ENCODE results near the gene PLEKHH1.

Gene PLEKHH1

DNA sequence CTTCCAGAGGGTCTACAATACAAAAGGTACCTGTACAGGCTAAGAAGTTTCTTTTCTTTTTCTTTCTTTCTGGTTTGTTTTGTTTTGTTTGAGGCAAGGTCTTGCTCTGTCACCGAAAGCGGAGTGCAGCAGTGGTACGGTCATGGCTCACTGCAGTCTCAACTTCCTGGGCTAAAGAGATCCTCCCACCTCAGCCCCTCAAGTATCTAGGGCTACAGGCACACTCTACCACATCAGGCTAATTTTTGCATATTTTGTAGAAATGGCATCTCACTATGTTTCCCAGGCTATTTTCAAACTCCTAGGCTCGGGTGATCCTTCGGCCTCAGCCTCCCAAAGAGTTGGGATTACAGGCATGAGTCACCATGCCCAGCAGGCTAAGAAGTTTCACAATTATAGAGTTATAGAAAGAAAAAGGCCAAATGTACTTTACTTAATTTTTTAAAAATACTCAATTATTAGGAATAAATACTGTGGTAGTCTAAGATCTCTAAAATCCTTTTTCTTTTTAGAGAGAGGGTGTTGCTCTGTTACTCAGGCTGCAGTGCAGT is 70.0 kb downstream of the PLEKHH1 start:
- no peak overlapping the region for H3K27ac ChIP-seq (ENCODE audit: low read length)
- no peaks in the 10 kb centered on the region for H3K36me3 ChIP-seq (replicated peaks; ENCODE audit: low read depth, low read length)
- no peaks in the 10 kb centered on the region for H4K20me1 ChIP-seq (ENCODE audit: insufficient read depth, low read length)
- H3K79me2 ChIP-seq (ENCODE audit: low read length): peaks cover 13% of the 10 kb centered on the region
- H3K4me1 ChIP-seq (ENCODE audit: low read length): peaks cover 22% of the 10 kb centered on the region
- TF ChIP-seq EZH2phosphoT487 (IDR thresholded peaks at IDR 0.05; ENCODE audit: low read depth): no peak
- TF ChIP-seq, protein P1, sequence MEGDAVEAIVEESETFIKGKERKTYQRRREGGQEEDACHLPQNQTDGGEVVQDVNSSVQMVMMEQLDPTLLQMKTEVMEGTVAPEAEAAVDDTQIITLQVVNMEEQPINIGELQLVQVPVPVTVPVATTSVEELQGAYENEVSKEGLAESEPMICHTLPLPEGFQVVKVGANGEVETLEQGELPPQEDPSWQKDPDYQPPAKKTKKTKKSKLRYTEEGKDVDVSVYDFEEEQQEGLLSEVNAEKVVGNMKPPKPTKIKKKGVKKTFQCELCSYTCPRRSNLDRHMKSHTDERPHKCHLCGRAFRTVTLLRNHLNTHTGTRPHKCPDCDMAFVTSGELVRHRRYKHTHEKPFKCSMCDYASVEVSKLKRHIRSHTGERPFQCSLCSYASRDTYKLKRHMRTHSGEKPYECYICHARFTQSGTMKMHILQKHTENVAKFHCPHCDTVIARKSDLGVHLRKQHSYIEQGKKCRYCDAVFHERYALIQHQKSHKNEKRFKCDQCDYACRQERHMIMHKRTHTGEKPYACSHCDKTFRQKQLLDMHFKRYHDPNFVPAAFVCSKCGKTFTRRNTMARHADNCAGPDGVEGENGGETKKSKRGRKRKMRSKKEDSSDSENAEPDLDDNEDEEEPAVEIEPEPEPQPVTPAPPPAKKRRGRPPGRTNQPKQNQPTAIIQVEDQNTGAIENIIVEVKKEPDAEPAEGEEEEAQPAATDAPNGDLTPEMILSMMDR (IDR thresholded peaks at IDR 0.05; ENCODE audit: low read depth, low read length): no peak
- H3K4me3 ChIP-seq (ENCODE audit: low read length): no peak overlapping the region
- no peak overlapping the region for H3K9ac ChIP-seq (ENCODE audit: low read length)
- peak overlapping the region; percentile 10 for H3K4me2 ChIP-seq (ENCODE audit: low read length)
- no peak overlapping the region for H2AFZ ChIP-seq (ENCODE audit: low read depth, low read length)
- no peaks in the 10 kb centered on the region for H3K9me3 ChIP-seq (ENCODE audit: insufficient read depth, low read length)
- no peaks in the 10 kb centered on the region for H3K27me3 ChIP-seq (ENCODE audit: low read depth, low read length)

GRCh38 chr14:67607646-67608045 is 74.6 kb downstream of the PLEKHH1 start:
- TF ChIP-seq EZH2phosphoT487 (IDR thresholded peaks at IDR 0.05; ENCODE audit: low read depth): no peak
- TF ChIP-seq, protein P1 (IDR thresholded peaks at IDR 0.05; ENCODE audit: low read depth, low read length): no peak
- Histone ChIP-seq H3K27ac (ENCODE audit: low read length) (no peak overlapping the region), H3K4me3 (ENCODE audit: low read length) (no peak overlapping the region), H3K79me2 (ENCODE audit: low read length) (no peaks in the 10 kb centered on the region), H3K4me1 (ENCODE audit: low read length) (peaks cover 3% of the 10 kb centered on the region; the same call in 1 of the 2 replicates), H4K20me1 (ENCODE audit: insufficient read depth, low read length) (no peaks in the 10 kb centered on the region), H3K9me3 (ENCODE audit: insufficient read depth, low read length) (no peaks in the 10 kb centered on the region), H3K27me3 (ENCODE audit: low read depth, low read length) (no peaks in the 10 kb centered on the region), H2AFZ (ENCODE audit: low read depth, low read length) (no peak overlapping the region), H3K4me2 (ENCODE audit: low read length) (no peak overlapping the region), H3K9ac (ENCODE audit: low read length) (no peak overlapping the region), H3K36me3 (replicated peaks; ENCODE audit: low read depth, low read length) (no peaks in the 10 kb centered on the region)

DNA sequence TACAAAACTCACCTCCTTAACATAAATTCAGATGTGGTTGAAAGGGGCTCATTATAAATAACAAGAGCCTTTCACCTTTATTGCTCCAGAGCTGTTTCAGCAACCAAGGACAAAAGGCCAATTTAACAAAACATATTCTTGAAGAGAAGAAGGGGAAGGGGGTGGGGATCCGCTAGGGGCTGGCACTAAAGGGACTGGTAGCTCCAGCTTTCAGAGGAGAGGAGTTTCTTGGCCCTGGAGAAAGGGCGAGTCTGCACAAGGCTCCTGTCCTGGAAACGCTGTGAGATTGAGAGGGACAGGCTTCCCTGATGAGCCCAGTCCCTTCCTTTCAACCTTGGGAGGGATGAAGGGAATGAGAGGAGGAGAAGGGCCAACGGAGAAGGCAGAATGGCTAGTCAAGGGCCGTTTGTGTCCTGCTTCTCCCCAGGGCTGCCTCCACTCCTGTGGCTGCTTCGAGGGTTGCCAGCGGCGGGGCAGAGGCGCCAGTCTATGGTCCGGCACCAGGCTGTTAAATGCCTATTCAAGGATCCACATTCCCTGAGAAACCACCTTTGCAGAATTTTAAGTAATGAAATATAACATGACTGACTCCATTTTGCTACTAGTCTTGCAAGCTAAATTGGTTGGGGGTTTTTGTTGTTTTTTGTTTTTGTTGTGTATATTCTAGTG is 76.7 kb downstream of the PLEKHH1 start:
- Histone ChIP-seq H3K9me3 (ENCODE audit: insufficient read depth, low read length) (no peaks in the 10 kb centered on the region), H3K4me3 (ENCODE audit: low read length) (no peak overlapping the region), H3K36me3 (replicated peaks; ENCODE audit: low read depth, low read length) (no peaks in the 10 kb centered on the region), H3K27ac (ENCODE audit: low read length) (no peak overlapping the region), H3K4me1 (ENCODE audit: low read length) (no peaks in the 10 kb centered on the region), H4K20me1 (ENCODE audit: insufficient read depth, low read length) (no peaks in the 10 kb centered on the region), H3K27me3 (ENCODE audit: low read depth, low read length) (no peaks in the 10 kb centered on the region), H2AFZ (ENCODE audit: low read depth, low read length) (no peak overlapping the region), H3K9ac (ENCODE audit: low read length) (no peak overlapping the region), H3K4me2 (ENCODE audit: low read length) (no peak overlapping the region), H3K79me2 (ENCODE audit: low read length) (no peaks in the 10 kb centered on the region)
- TF ChIP-seq, protein P1 (IDR thresholded peaks at IDR 0.05; ENCODE audit: low read depth, low read length): no peak
- TF ChIP-seq EZH2phosphoT487 (IDR thresholded peaks at IDR 0.05; ENCODE audit: low read depth): no peak

DNA sequence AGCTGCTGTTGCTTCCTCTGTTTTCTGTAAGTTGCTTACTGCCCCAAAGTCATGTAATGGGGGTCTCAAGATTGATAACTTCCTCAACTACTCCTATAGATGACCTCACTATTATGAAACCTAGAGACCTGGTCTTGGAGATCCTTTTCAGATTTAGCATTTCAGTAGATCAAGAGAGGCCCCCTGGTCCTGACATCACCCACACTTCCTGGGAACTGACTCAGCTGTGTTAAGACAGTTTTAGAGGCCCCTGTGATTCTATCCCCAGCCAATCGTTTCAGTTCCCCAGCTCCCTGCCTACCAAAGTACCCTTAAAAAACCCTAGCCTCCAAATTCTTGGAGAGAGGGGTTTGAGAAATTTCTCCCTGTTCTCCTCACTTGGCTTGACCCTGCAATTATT is 77.4 kb downstream of the PLEKHH1 start:
- H3K4me3 ChIP-seq (ENCODE audit: low read length): no peak overlapping the region
- H2AFZ ChIP-seq (ENCODE audit: low read depth, low read length): no peak overlapping the region
- no peak overlapping the region for H3K4me2 ChIP-seq (ENCODE audit: low read length)
- TF ChIP-seq, protein P1 (IDR thresholded peaks at IDR 0.05; ENCODE audit: low read depth, low read length): no peak
- TF ChIP-seq EZH2phosphoT487 (IDR thresholded peaks at IDR 0.05; ENCODE audit: low read depth): no peak
- H3K79me2 ChIP-seq (ENCODE audit: low read length): no peaks in the 10 kb centered on the region
- H3K27ac ChIP-seq (ENCODE audit: low read length): no peak overlapping the region
- no peaks in the 10 kb centered on the region for H4K20me1 ChIP-seq (ENCODE audit: insufficient read depth, low read length)
- no peaks in the 10 kb centered on the region for H3K27me3 ChIP-seq (ENCODE audit: low read depth, low read length)
- no peaks in the 10 kb centered on the region for H3K36me3 ChIP-seq (replicated peaks; ENCODE audit: low read depth, low read length)
- H3K4me1 ChIP-seq (ENCODE audit: low read length): no peaks in the 10 kb centered on the region
- H3K9me3 ChIP-seq (ENCODE audit: insufficient read depth, low read length): no peaks in the 10 kb centered on the region
- H3K9ac ChIP-seq (ENCODE audit: low read length): no peak overlapping the region
